GM19035 (cell line): ENCODE results near the gene LSP1.

Experiments
- ATAC-seq: cut with Tn5 transposase; IDR thresholded peaks from one replicate; pipeline ENCODE4 v1.9.1; 2021; ENCODE audit not compliant: unreplicated experiment

Gene LSP1

DNA sequence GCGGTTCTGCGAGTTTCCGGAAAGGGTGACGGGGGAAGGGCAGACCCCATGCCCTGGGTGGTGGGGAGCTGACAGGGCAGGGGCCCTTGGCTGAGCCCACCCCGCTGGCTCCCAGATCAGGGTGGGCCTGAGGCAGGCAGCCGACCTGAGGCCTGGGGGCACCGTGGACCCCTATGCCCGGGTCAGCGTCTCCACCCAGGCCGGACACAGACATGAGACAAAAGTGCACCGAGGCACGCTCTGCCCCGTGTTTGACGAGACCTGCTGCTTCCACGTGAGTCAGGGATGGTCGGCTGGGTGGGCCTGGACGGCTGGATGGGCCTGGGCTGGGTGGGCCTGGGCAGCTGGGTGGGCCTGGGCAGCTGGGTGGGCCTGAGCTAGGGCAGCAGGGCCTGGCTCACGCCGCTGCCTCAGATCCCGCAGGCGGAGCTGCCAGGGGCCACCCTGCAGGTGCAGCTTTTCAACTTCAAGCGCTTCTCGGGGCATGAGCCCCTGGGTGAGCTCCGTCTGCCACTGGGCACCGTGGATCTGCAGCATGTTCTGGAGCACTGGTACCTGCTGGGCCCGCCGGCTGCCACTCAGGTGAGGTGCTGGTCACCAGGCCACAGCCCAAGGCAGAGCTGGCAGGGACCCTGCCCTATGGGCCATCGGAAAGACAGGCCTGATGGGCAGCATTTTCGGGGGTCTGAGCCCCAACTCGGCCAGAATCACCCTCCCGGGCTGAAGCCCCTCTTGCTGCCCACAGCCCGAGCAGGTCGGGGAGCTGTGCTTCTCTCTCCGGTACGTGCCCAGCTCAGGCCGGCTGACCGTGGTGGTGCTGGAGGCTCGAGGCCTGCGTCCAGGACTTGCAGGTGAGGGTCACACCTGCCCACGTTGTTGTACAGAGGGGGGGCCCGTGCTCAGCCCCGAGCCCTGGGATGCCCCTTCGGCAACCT is 16.6 kb upstream of the LSP1 start:
- no peak for ATAC-seq

DNA sequence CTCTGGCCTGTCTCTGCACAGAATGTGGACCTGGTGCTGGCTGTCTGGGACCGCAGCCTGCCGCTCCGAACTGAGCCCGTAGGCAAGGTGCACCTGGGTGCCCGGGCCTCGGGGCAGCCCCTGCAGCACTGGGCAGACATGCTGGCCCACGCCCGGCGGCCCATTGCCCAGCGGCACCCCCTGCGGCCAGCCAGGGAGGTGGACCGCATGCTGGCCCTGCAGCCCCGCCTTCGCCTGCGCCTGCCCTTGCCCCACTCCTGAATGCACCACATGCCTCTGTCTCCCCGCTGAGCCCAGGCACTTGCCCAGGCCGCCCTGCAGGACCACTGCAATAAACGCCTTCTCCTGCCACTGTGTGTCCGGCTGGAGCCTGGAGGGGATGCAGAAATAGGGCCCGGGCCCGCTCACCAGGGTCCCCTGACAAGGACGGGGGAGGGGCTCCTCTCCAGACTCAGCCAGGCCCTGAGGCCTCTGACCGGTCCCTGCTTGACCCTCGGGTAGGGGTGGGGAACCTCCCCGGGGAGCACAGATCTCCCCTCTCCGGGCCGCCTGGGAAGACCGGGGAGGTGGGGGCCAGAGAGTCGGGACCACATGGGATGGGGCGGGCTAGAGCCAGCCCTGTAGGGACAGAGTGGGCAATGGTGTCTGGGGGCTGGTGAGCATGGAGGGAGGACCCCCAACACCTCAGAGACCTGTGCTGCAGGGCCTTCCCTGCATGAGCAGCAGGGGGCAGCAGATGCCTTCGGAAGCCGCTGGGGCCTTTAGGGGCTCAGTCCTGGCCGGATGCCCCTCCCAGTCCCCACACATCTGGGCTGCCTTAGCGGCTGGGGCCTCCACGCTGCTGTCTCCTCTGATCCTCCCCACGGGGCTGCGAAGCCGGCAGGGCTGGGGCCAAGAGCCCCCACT is 15.5 kb upstream of the LSP1 start:
- ATAC-seq: no peak

DNA sequence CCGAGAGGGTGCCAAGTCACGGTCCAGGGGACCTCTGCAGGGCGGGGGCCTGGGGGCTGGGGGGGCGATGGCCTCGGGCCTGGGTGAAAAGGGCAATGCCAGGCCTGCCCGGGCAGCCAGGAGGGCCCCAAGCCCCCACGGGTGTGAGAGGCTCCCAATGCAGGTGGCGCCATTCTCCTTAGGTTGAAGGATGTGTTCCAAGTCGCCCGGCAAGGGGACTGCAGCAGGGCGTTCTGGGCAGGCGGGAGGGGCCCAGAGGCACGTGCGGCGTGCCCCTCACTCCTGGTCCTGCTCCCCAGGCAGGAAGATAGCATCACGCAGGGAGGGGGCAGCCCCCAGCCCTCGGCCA is 14.8 kb upstream of the LSP1 start:
- ATAC-seq: no peak

DNA sequence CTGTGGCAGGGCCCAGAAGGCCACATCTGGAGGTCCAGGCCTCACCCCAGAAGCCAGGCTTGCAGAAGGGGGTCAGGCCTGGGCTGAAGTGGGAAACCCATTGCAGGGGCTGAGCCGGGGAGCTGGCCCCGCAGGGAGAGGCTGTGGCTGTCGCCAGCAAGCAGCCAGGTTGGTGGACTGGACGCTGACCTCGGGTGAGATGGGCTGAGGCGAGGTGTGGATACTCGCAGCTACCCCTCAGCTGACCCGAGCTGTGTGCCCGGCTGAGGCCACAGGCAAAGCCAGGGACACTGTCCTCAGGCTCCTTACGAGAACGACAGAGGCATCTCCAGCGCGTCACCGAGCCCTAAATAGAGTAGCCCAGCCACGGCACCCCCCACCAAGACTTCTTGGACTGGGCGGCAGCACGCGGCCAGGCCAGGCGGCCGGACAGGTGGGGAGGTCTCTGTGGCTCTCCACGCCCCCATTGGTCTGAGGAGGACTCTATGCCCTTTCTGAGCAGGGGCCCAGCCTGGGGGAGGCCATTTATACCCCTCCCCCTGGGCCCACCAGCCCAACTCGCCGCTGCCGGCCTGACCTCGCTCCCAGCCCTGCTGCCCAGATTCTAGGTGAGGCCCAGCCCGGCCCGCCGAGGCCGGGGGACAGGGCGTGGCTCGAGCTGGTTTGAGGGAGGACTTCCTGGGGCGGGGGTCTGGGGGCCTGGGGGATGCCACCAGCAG is 14.3 kb upstream of the LSP1 start, which contains the start of gene TNNI2:
Gene TNNI2, plus strand, starts transcription at position 556 of the 719 bp plus-strand sequence. CDS start 716 bp downstream, outside the sequence.
- no peak for ATAC-seq

- ATAC-seq: no peak
Observed at GRCh38 chr11:1839204-1839923, 13.5 kb upstream of the LSP1 start.

GRCh38 chr11:1839924-1840779 is 12.7 kb upstream of the LSP1 start:
- peak; percentile 42 for ATAC-seq

DNA sequence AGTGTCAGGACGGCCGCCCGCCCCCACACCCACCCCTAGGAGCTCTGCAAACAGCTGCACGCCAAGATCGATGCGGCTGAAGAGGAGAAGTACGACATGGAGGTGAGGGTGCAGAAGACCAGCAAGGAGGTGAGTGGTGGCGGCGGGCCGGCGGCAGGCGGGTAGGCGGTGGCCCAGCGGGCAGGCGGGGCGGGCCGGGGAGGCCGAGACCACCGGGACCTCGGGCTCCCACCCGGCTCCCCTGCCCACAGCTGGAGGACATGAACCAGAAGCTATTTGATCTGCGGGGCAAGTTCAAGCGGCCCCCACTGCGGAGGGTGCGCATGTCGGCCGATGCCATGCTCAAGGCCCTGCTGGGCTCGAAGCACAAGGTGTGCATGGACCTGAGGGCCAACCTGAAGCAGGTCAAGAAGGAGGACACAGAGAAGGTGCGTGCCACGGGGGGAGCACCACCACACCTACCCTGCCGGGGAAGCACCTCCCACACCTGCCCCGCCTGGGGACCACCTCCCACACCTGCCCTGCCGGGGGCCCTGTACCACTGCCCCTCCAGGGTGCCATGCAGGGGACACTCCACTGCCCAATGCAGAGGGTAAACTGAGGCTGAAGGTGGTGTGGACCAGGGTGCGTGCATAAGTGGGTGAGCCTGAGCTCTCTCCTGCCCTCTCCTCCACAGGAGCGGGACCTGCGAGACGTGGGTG is 12.0 kb upstream of the LSP1 start:
- ATAC-seq: no peak

GRCh38 chr11:1841511-1842148 is 11.3 kb upstream of the LSP1 start:
- ATAC-seq: no peak

DNA sequence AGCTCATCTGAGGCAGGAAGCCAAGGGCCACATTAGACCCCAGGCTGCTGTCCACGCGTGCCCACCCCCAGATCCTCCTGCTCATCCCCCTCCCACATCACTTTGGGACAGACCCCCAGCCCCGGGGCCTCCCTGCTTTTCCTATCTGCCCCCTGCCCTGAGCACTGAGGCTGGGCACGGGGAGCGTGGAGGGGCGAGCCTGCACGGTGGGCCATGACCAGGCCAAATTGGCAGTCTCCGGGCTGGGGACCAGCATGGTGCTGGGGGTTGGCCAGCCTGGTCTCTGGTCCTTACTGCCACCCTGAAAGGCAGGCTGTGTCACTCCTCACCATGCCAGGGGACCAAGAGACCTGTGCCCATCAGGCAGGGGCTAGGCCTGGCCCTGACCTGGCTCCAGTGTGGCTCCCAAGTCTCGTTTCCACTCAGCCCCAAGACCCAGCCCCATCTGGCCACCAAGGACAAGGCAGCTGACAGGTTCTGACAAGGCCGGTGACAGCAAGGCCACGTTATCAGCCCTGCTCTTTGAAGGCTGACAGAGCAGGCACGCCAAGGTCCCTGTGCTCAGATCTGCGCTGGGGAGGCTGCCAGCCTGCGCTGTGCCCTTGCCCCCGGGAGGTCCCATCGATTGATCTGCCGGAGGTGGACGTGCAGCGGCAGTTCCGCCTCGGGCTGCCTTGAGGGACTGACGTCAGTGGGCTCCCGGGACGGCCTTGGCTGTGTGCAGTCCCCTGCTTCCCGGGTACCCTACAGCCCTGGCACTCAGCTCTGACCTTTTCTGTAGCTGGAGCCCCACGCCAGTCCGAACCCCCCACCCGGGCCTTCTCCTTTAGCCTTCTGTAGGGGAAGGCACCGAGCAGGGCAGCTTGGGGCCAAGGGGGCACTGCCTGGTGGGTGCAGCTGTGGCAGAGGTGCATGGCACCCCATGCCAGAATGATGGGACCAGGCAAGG is 10.5 kb upstream of the LSP1 start:
- ATAC-seq: no peak

DNA sequence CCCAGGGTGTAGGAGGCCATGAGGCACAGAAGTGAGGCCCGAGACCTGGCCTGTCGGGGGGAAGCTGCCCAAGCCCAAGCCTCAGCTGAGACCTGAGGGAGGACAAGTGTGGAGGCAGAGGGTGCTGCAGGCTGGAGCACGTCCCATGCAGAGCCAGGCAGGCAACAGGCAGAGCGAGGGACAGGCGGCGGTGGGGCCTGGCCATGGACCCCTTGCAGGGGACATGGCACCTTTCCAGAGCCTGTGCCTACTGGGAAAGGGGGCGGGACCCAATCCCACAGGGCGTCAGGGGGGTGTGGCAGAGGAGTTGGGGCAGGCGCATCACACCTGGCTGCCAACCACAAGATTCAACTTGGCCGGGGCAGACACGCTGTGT is 9.8 kb upstream of the LSP1 start:
- ATAC-seq: no peak

- ATAC-seq: no peak
Observed at GRCh38 chr11:1843796-1844195, 9.1 kb upstream of the LSP1 start.

- no peak for ATAC-seq
Observed at GRCh38 chr11:1844221-1845094, 8.4 kb upstream of the LSP1 start.

DNA sequence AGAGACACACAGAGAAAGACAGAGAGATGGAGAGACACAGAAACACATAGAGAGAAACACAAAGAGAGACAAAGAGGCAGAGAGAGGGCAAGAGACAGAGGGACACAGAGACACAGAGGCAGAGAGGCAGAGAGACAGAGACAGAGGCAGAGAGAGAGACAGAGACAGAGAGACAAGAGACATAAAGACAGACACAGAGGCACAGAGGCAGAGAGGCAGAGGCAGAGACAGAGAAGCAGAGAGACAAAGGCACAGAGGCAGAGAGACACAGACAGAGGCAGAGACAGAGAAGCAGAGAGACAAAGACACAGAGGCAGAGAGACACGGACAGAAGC is 7.8 kb upstream of the LSP1 start:
- ATAC-seq: no peak

DNA sequence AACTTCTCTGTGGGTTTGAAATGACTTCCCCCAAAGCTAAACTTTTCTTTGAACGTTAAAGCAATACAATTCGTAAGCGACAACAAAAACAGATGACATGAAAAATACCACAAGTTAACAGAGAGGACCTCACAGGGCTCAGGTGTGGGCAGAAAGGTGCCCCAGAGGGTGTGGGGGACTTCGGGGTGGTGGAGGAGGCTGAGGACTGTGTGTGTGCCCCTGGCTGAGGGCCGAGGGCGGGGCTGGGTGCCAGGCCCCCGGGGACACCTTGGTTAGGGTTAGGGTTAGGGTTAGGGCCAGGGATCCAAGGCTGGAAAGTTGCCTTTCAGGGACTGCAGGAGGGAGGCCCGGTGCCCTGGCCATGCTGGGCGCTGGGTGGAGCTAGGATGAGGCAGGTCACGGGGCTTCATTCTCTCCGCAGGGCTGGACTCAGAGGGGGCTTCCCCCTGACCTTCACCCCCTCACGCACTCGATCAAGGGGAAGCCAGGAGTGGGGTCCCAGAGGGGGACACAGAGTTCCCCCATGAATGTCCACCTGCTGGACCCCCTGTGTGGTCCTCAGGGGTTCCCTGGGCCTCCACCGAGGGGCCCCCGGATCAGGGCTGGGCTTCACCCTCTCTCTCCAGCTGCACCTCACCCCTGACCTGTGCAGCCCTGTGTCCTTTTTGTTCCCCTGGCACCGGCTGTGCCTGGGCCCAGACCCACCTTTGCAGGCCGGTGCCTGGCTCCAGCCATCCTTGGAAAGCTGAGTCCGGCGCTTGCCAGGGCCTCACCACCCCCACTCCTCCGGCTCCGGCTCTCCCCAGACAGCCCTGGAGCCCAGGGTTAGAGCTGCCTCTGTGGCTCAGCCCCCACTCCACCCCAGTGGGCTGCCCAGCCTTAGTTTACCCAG is 7.1 kb upstream of the LSP1 start:
- ATAC-seq: no peak

DNA sequence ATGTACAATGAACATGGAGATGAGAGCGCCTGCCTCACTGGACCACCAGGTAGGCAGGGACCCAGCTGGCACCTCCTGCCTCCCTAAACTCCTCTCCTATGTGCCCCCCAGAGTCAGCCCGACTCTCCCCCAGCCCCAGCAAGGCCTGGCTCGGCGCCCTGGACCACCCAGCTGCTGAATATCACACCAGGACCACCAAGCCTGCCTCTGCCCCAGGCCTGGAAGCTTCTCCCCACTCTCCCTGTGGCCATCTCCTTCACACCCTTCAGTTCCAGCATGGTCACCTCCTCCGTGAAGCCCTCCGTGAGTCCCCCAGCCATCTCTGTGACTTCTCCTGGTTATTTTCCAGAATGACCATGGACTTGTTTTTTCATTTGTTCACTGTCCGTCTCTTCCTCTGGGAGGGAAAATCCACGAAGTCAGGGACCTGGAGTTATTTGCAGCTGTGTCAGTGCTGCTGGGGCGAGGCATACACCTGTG is 6.4 kb upstream of the LSP1 start:
- no peak for ATAC-seq
